ENCODE data around the gene ITGA2B. TPM values are rescaled to one million over a fixed set of nuclear protein-coding genes. Genes with fewer than 3 reads are reported as not detected.

ITGA2B gene
- total RNA-seq, 1 experiment from 2014 or later = 0.29 TPM

GRCh38 chr17:44359006-44359405 lies 30.4 kb downstream of the ITGA2B start:
- peaks cover 3% of the 10 kb centered on the region; the same call in 1 of the 2 replicates for H3K9me3 ChIP-seq (replicated peaks)
- peaks cover 3% of the 10 kb centered on the region; the same call in 1 of the 2 replicates for H3K36me3 ChIP-seq
- no peak overlapping the region for H3K27ac ChIP-seq
- no peak overlapping the region for H3K4me3 ChIP-seq
- DNase-seq (ENCODE audit: low read depth in 1 of 2, low spot score in 2 of 2) = no peak
- peaks cover 10% of the 10 kb centered on the region for H3K4me1 ChIP-seq (replicated peaks)
- H3K27me3 ChIP-seq (replicated peaks) = no peaks in the 10 kb centered on the region; the same call in 1 of the 2 replicates

DNA sequence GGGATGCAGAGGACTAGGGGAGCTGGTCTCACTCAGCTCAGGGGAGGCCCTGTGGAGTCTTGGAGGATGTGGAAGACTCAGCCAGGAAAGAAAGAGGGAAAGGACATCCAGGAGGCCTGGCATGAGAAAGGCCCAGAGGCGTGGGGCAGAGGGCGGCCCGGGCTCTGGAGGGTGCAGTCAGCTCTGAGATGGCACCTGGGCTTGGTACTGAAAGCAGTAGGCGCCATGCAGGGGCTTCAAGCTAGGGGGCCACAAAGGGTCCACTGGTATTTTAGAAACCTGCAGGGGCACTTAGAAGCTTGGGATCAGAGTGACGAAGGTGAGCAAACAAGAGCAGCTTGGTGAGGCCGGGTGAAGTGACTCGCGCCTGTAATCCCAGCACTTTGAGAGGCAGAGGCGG lies 31.4 kb downstream of the ITGA2B start:
- H3K4me3 ChIP-seq = no peak overlapping the region
- H3K9me3 ChIP-seq (replicated peaks) = no peaks in the 10 kb centered on the region
- peaks cover 2% of the 10 kb centered on the region for H3K36me3 ChIP-seq
- peaks cover 4% of the 10 kb centered on the region for H3K4me1 ChIP-seq (replicated peaks)
- no peak for DNase-seq (ENCODE audit: low read depth in 1 of 2, low spot score in 2 of 2)
- no peaks in the 10 kb centered on the region; the same call in 1 of the 2 replicates for H3K27me3 ChIP-seq (replicated peaks)
- H3K27ac ChIP-seq = no peak overlapping the region

DNA sequence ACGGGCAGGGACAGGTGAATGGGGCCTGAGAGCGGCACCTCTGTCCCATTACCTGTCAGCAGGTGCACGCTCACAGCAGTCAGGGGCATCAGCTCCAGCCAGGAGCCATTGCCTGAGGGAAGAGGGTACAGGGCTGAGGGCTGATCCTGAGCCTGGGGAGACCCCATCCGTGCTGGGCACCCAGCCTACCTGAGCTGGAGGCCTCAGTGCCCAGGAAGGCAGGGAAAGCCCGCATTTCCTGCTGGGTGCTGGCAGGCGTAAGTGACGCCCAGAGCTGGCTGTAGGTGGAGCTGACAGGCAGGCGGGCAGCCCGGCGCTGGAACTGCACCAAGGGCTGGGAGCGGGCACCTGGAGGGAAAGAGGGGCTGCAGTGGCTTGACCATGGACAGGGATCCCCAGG lies 33.2 kb downstream of the ITGA2B start:
- DNase-seq (ENCODE audit: low read depth in 1 of 2, low spot score in 2 of 2) = no peak
- Histone ChIP-seq H3K27me3 (replicated peaks) (no peaks in the 10 kb centered on the region), H3K36me3 (peaks cover 20% of the 10 kb centered on the region), H3K9me3 (replicated peaks) (no peaks in the 10 kb centered on the region), H3K27ac (no peak overlapping the region), H3K4me1 (replicated peaks) (no peaks in the 10 kb centered on the region), H3K4me3 (no peak overlapping the region)

DNA sequence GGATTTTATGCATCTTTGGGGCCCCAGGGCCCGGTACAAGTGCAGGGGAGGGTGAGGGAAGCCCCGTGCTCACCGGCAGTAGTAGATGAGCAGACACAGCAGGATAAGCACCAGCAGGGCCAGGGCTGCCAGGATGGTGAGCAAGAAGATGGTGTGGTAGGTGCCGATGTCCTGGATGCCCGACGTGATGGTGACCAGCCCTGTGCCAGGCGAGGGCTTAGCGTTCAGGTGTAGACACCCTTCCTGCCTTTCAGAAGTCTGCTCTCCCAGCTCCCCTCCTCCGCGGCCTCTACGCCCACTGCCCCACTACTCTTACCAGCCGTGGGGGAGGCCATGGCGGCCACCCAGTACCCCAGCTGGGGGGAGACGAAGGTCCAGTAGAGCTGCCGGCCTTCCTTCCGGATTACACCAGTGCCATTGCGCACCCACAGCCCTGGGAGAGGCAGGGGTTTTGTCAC lies 33.8 kb downstream of the ITGA2B start:
- Histone ChIP-seq H3K36me3 (peaks cover 26% of the 10 kb centered on the region), H3K27ac (no peak overlapping the region), H3K27me3 (replicated peaks) (no peaks in the 10 kb centered on the region), H3K4me3 (no peak overlapping the region), H3K9me3 (replicated peaks) (no peaks in the 10 kb centered on the region), H3K4me1 (replicated peaks) (no peaks in the 10 kb centered on the region)
- DNase-seq (ENCODE audit: low read depth in 1 of 2, low spot score in 2 of 2) = no peak

DNA sequence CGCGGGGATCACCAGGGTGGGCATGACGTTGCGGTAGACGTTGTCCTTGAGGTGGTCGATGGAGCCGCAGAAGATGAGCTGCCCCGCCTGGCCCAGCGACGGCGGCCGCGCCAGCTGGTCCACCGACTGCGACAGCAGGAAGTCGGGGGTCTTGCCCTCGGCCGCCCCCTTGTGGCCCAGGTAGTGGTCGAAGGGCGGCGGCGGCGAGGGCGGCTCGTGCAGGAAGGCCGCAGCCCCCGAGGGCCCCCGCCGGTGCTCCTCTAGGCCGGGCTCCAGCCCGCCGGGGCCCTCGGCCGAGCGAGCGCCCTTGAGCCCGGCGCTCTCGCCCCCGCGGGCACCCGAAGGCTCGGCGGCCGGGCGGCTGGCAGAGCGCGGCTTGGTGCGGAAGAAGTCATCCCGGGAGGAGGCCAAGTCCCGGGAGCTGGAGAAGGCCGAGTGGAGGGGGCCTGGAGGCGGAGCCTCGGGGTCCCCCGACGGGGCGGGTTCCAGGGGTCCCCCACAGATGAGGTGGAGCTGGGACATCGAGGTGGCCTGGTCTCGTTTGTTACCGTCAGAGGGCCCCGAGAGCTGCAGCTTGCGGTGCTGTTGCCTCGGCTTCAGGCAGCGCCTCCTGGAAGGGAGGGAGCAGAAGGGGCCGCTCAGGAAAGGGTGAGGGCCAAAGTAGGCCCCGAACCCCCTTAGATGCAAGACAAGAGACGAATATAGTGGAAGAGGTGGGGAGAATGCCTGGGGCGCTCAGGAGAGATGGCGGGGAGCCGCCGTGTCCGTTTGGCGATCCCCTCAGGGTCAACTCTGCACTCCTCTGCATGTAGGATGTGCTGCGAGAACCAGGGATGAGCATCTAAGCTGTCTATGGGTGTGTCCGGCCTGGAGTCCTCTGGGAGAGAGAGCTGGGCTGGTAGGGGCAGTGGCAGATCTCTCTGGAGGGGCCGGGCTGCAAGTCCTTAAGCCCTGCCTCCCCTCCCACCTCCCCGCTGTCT lies 34.6 kb downstream of the ITGA2B start:
- no peak for DNase-seq (ENCODE audit: low read depth in 1 of 2, low spot score in 2 of 2)
- H3K4me3 ChIP-seq = no peak overlapping the region

DNA sequence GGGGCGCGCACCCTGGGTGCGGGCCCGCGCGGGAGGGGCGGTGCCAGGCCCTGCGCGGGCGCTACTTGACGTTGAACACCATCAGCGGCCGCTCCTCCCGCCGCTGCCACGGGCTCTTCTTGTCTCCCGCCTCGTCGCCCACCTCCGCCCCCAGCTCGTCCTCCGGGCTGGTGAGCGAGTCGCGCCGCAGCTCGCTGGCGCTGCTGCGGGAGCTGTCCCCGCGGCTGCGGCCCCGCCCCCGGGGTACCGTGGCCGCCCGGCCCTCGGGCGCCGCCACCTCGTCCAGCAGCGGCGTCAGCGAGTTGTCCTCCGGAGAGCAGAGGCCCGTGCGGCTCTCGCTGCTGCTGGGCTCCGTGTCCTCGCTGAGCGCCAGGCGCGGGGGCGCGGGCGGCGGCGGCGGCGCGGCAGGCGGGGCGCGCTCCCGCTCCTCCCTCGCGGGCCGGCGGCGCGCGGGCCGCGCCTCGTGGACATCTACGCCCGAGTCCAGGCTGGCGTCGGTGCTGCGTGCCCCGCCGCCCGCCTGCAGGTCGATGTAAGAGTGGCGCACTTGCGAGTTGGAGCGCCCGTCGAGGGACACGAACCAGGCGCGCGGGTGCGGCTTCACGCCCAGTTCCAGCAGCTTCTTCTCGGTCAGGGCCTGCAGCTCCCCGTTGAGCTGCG lies 35.6 kb downstream of the ITGA2B start:
- H3K27me3 ChIP-seq (replicated peaks) = no peaks in the 10 kb centered on the region
- H3K9me3 ChIP-seq (replicated peaks) = no peaks in the 10 kb centered on the region
- no peak overlapping the region for H3K27ac ChIP-seq
- H3K4me3 ChIP-seq = no peak overlapping the region
- H3K4me1 ChIP-seq (replicated peaks) = no peaks in the 10 kb centered on the region
- no peak for DNase-seq (ENCODE audit: low read depth in 1 of 2, low spot score in 2 of 2)
- peaks cover 30% of the 10 kb centered on the region for H3K36me3 ChIP-seq

More for the DNA sequence above, 34.6 kb downstream of the ITGA2B start:
- Histone ChIP-seq H3K27me3 (replicated peaks) (no peaks in the 10 kb centered on the region), H3K27ac (no peak overlapping the region), H3K9me3 (replicated peaks) (no peaks in the 10 kb centered on the region), H3K36me3 (peaks cover 30% of the 10 kb centered on the region), H3K4me1 (replicated peaks) (no peaks in the 10 kb centered on the region)

GRCh38 chr17:44352828-44353671 lies 36.4 kb downstream of the ITGA2B start:
- no peaks in the 10 kb centered on the region for H3K27me3 ChIP-seq (replicated peaks)
- no peak overlapping the region for H3K4me3 ChIP-seq
- peaks cover 30% of the 10 kb centered on the region for H3K36me3 ChIP-seq
- no peaks in the 10 kb centered on the region for H3K9me3 ChIP-seq (replicated peaks)
- DNase-seq (ENCODE audit: low read depth in 1 of 2, low spot score in 2 of 2) = no peak
- H3K4me1 ChIP-seq (replicated peaks) = no peaks in the 10 kb centered on the region
- no peak overlapping the region for H3K27ac ChIP-seq

DNA sequence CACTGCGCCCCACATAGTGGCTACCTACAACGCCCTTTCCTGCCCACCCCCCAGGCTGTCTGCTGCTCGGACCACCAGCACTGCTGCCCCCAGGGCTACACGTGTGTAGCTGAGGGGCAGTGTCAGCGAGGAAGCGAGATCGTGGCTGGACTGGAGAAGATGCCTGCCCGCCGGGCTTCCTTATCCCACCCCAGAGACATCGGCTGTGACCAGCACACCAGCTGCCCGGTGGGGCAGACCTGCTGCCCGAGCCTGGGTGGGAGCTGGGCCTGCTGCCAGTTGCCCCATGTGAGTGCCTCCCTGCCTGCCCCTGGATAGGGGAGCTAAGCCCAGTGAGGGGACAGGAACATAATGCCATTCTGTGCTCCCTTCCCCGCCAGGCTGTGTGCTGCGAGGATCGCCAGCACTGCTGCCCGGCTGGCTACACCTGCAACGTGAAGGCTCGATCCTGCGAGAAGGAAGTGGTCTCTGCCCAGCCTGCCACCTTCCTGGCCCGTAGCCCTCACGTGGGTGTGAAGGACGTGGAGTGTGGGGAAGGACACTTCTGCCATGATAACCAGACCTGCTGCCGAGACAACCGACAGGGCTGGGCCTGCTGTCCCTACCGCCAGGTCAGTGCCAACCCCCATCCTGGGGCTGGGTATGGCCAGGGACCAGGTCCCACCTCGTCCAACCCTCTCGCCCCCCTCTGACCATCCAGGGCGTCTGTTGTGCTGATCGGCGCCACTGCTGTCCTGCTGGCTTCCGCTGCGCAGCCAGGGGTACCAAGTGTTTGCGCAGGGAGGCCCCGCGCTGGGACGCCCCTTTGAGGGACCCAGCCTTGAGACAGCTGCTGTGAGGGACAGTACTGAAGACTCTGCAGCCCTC lies 37.3 kb downstream of the ITGA2B start:
- H3K27me3 ChIP-seq (replicated peaks) = no peaks in the 10 kb centered on the region
- H3K36me3 ChIP-seq = peaks cover 30% of the 10 kb centered on the region
- no peak for DNase-seq (ENCODE audit: low read depth in 1 of 2, low spot score in 2 of 2)

DNA sequence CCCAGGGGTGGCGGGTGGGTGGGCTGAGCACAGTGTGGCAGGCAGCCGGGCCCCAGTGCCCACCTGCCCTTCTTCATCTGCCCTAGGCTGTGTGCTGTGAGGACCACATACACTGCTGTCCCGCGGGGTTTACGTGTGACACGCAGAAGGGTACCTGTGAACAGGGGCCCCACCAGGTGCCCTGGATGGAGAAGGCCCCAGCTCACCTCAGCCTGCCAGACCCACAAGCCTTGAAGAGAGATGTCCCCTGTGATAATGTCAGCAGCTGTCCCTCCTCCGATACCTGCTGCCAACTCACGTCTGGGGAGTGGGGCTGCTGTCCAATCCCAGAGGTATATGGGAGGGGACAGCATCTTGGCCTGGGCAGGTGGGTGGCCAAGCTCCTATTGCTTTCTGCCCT lies 38.0 kb downstream of the ITGA2B start:
- H3K36me3 ChIP-seq = peaks cover 30% of the 10 kb centered on the region
- H3K4me1 ChIP-seq (replicated peaks) = no peaks in the 10 kb centered on the region
- H3K27me3 ChIP-seq (replicated peaks) = no peaks in the 10 kb centered on the region
- H3K9me3 ChIP-seq (replicated peaks) = no peaks in the 10 kb centered on the region
- no peak overlapping the region for H3K4me3 ChIP-seq
- no peak for DNase-seq (ENCODE audit: low read depth in 1 of 2, low spot score in 2 of 2)
- no peak overlapping the region for H3K27ac ChIP-seq

More for the DNA sequence above, 37.3 kb downstream of the ITGA2B start:
- no peak overlapping the region for H3K27ac ChIP-seq
- no peaks in the 10 kb centered on the region for H3K9me3 ChIP-seq (replicated peaks)
- H3K4me3 ChIP-seq = no peak overlapping the region
- no peaks in the 10 kb centered on the region for H3K4me1 ChIP-seq (replicated peaks)

DNA sequence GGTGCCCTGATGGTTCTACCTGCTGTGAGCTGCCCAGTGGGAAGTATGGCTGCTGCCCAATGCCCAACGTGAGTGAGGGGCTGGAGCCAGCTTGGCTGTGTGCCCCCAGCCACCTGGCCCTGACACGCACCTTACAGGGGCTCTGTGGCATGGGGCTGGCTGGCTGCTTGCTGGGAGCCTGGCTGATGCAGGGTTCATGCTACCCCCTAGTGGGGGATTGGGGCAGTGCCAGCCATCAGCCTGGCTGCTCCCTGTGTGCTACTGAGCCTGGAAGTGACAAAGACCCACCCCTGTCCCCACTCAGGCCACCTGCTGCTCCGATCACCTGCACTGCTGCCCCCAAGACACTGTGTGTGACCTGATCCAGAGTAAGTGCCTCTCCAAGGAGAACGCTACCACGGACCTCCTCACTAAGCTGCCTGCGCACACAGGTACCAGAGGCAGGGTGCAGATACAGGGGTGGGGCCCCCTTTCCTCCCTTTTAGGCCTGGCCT lies 38.7 kb downstream of the ITGA2B start:
- Histone ChIP-seq H3K27ac (no peak overlapping the region), H3K27me3 (replicated peaks) (no peaks in the 10 kb centered on the region), H3K4me1 (replicated peaks) (peaks cover 4% of the 10 kb centered on the region), H3K9me3 (replicated peaks) (no peaks in the 10 kb centered on the region), H3K36me3 (peaks cover 30% of the 10 kb centered on the region), H3K4me3 (no peak overlapping the region)
- DNase-seq (ENCODE audit: low read depth in 1 of 2, low spot score in 2 of 2) = peak; percentile 54 to 75

- Histone ChIP-seq H3K4me1 (replicated peaks) (peaks cover 11% of the 10 kb centered on the region), H3K27ac (no peak overlapping the region), H3K36me3 (peaks cover 30% of the 10 kb centered on the region), H3K9me3 (replicated peaks) (no peaks in the 10 kb centered on the region), H3K4me3 (no peak overlapping the region), H3K27me3 (replicated peaks) (no peaks in the 10 kb centered on the region)
- no peak for DNase-seq (ENCODE audit: low read depth in 1 of 2, low spot score in 2 of 2)
These were observed 39.8 kb downstream of the ITGA2B start for GRCh38 chr17:44349553-44350070.

DNA sequence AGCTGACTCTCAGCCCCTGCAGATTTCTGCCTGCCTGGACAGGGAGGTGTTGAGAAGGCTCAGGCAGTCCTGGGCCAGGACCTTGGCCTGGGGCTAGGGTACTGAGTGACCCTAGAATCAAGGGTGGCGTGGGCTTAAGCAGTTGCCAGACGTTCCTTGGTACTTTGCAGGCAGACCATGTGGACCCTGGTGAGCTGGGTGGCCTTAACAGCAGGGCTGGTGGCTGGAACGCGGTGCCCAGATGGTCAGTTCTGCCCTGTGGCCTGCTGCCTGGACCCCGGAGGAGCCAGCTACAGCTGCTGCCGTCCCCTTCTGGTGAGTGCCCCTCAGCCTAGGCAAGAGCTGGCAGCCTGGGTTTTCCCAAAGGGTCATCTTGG lies 40.5 kb downstream of the ITGA2B start:
- DNase-seq (ENCODE audit: low read depth in 1 of 2, low spot score in 2 of 2) = no peak
- no peak overlapping the region for H3K27ac ChIP-seq
- no peak overlapping the region for H3K4me3 ChIP-seq
- peaks cover 15% of the 10 kb centered on the region for H3K4me1 ChIP-seq (replicated peaks)
- peaks cover 30% of the 10 kb centered on the region for H3K36me3 ChIP-seq
- no peaks in the 10 kb centered on the region for H3K27me3 ChIP-seq (replicated peaks)
- no peaks in the 10 kb centered on the region for H3K9me3 ChIP-seq (replicated peaks)
